ENCODE results near the gene XDH.

The XDH gene

GRCh38 chr2:31327505-31327904 is 87.0 kb downstream of the XDH start:
- no peak for DNase-seq

- no peak for DNase-seq
These were observed 90.4 kb downstream of the XDH start for GRCh38 chr2:31324016-31324633.

GRCh38 chr2:31322371-31322770 is 92.2 kb downstream of the XDH start:
- DNase-seq: no peak

- DNase-seq: no peak
These were observed 95.0 kb downstream of the XDH start for GRCh38 chr2:31319406-31320175.

GRCh38 chr2:31318361-31319336 is 95.9 kb downstream of the XDH start:
- DNase-seq: no peak

- DNase-seq: no peak
These were observed 97.1 kb downstream of the XDH start for GRCh38 chr2:31317396-31317795.

- no peak for DNase-seq
These were observed 99.8 kb downstream of the XDH start for GRCh38 chr2:31314761-31315160.

GRCh38 chr2:31312898-31313297 is 101.6 kb downstream of the XDH start:
- DNase-seq: no peak

GRCh38 chr2:31304816-31305215 is 109.7 kb downstream of the XDH start:
- no peak for DNase-seq

GRCh38 chr2:31302940-31303563 is 111.5 kb downstream of the XDH start:
- no peak for DNase-seq

GRCh38 chr2:31300309-31300708 is 114.2 kb downstream of the XDH start:
- no peak for DNase-seq

- no peak for DNase-seq
These were observed 115.0 kb downstream of the XDH start for GRCh38 chr2:31299547-31299946.

GRCh38 chr2:31297751-31298150 is 116.8 kb downstream of the XDH start:
- DNase-seq: no peak

- no peak for DNase-seq
These were observed 117.8 kb downstream of the XDH start for GRCh38 chr2:31296641-31297287.

GRCh38 chr2:31294196-31294595 is 120.3 kb downstream of the XDH start:
- no peak for DNase-seq

- no peak for DNase-seq
These were observed 126.9 kb downstream of the XDH start for GRCh38 chr2:31287654-31288053.

- no peak for DNase-seq
These were observed 127.5 kb downstream of the XDH start for GRCh38 chr2:31286961-31287550.

- no peak for DNase-seq
These were observed 128.3 kb downstream of the XDH start for GRCh38 chr2:31286230-31286629.
